Tibial artery (tissue), 4 donors: ENCODE data around the gene MACROD2.
"Not testable (repeated sequence)": the region's sequence is repeated elsewhere in the genome, so short reads cannot be mapped to it uniquely, and the experiment has no call there.

Source experiments
- DNase-seq, 2 donors: peaks; one replicate each; pipeline ENCODE4 v3.0.0-alpha.2; 2019
- H3K27ac ChIP-seq, 2 donors: fragments of 200-600 bp; sonication (generic) in 1 of 2; 1 replicate in 1 of 2; 2 replicates in 1 of 2; pipeline ENCODE4 v1.5.1; 2018 to 2019; ENCODE audit warnings: mild to moderate bottlenecking in 1 of 2
- H3K27me3 ChIP-seq, 2 donors: fragments of 200-600 bp; sonication (generic) in 1 of 2; one replicate each; pipeline versions ENCODE4 v1.5.1 to v1.6.0; 2016 to 2019
- H3K36me3 ChIP-seq, 3 donors: fragments of 200-600 bp; sonication (generic) in 2 of 3; one replicate each; pipeline ENCODE4 v1.5.1; 2016 to 2019; ENCODE audit warnings: mild to moderate bottlenecking in 2 of 3
- H3K4me1 ChIP-seq, 4 donors: fragments of 200-600 bp; sonication (generic) in 2 of 4; 1 replicate in 3 of 4; 2 replicates in 1 of 4; pipeline ENCODE4 v1.5.1; 2016 to 2019
- H3K4me3 ChIP-seq, 2 donors: fragments of 200-600 bp; sonication (generic) in 1 of 2; 1 replicate in 1 of 2; 2 replicates in 1 of 2; pipeline ENCODE4 v1.5.1; 2018 to 2019; ENCODE audit warnings: mild to moderate bottlenecking in 2 of 2
- H3K9me3 ChIP-seq, 3 donors: fragments of 200-600 bp; sonication (generic) in 1 of 3; one replicate each; pipeline ENCODE4 v1.5.1; 2016 to 2019
- intact Hi-C: fragments of 100-400 bp; cut with DNase I; formaldehyde crosslinking; loops from one replicate; pipeline ENCODE4 v1.15.0; 2023; ENCODE audit warnings: low total_unique reads
- TF ChIP-seq, protein P1 (sequence below), 2 experiments: fragments of 200-600 bp in 1 of 2; fragments of 450-650 bp in 1 of 2; IDR thresholded peaks; one replicate each; pipeline ENCODE4 v1.5.1; 2017 to 2019; ENCODE audit warnings: antibody characterized with exemption in 2 of 2, mild to moderate bottlenecking in 1 of 2, moderate library complexity in 1 of 2

The MACROD2 gene

DNA sequence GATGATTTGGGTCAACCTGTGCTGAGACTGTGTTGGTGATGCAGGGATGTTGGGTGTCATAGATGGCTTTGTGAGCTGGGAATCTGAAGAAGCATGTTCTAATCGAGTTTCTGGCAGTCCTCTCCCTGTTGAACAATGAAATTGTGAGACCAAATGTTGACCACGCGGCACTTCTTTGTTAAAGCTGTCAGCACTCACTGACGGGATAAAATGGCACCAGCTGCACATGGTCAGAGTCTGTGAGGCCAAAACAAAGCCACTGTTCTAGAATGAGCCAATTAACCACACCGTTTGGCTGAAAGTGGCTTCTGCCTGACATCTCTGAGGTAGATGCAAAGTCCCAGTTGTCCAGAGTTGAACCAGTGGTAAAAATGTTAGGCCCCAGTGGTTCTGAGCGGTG, 2015.7 kb downstream of the MACROD2 start:
- H3K36me3 ChIP-seq, result no peaks in the 10 kb centered on the region
- no peaks in the 10 kb centered on the region for H3K27me3 ChIP-seq
- TF ChIP-seq, protein P1, sequence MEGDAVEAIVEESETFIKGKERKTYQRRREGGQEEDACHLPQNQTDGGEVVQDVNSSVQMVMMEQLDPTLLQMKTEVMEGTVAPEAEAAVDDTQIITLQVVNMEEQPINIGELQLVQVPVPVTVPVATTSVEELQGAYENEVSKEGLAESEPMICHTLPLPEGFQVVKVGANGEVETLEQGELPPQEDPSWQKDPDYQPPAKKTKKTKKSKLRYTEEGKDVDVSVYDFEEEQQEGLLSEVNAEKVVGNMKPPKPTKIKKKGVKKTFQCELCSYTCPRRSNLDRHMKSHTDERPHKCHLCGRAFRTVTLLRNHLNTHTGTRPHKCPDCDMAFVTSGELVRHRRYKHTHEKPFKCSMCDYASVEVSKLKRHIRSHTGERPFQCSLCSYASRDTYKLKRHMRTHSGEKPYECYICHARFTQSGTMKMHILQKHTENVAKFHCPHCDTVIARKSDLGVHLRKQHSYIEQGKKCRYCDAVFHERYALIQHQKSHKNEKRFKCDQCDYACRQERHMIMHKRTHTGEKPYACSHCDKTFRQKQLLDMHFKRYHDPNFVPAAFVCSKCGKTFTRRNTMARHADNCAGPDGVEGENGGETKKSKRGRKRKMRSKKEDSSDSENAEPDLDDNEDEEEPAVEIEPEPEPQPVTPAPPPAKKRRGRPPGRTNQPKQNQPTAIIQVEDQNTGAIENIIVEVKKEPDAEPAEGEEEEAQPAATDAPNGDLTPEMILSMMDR (IDR thresholded peaks at IDR 0.05), result no peak
- no peak overlapping the region for H3K27ac ChIP-seq
- H3K9me3 ChIP-seq, result no peaks in the 10 kb centered on the region
- no peak for DNase-seq
- intact Hi-C loops, result no loop called here
- no peaks in the 10 kb centered on the region for H3K4me1 ChIP-seq
- no peak overlapping the region for H3K4me3 ChIP-seq

DNA sequence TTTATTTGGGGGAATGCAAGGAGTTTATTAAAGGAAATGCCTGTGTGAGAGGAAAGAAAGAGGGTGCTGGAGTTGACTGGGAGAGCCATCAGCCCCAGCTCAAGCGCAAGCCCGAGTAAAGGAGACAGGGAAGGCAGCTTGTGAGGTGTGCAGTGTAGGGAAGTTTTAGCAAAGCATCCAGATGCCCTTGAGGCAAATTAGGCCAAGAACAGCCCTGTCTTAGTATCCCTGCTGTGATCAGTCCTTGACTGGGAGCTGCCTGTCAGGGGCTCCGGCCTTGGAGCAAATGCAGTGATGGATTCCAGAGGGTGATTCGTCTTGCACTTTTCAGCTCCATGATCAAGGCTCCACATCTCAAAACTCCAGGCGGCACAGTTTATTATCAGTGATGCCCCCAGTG, 2016.2 kb downstream of the MACROD2 start:
- intact Hi-C loops, result no loop called here

DNA sequence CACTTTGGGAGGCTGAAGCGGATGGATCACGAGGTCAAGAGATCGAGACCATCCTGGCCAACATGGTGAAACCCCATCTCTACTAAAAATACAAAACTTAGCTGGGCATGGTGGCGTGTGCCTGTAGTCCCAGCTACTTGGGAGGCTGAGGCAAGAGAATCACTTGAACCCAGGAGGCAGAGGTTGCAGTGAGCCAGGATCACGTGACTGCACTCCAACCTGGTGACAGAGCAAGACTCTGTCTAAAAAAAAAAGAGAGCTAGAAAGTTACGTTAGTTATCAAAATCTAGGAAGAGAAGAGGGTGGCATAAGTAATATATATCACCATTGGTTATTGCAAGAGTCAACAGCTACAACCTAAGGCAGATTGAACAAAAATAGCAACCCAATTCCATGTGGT, 2017.6 kb downstream of the MACROD2 start:
- H3K36me3 ChIP-seq, H3K9me3 ChIP-seq, H3K4me3 ChIP-seq, intact Hi-C loops, H3K27me3 ChIP-seq, H3K27ac ChIP-seq, DNase-seq, H3K4me1 ChIP-seq: not testable (repeated sequence)

More for the DNA sequence above, 2016.2 kb downstream of the MACROD2 start:
- H3K4me1 ChIP-seq, result no peaks in the 10 kb centered on the region
- H3K9me3 ChIP-seq, result no peaks in the 10 kb centered on the region
- H3K27ac ChIP-seq, result no peak overlapping the region
- no peaks in the 10 kb centered on the region for H3K36me3 ChIP-seq
- no peak for DNase-seq
- TF ChIP-seq, protein P1 (IDR thresholded peaks at IDR 0.05), result no peak
- H3K4me3 ChIP-seq, result no peak overlapping the region
- no peaks in the 10 kb centered on the region for H3K27me3 ChIP-seq

DNA sequence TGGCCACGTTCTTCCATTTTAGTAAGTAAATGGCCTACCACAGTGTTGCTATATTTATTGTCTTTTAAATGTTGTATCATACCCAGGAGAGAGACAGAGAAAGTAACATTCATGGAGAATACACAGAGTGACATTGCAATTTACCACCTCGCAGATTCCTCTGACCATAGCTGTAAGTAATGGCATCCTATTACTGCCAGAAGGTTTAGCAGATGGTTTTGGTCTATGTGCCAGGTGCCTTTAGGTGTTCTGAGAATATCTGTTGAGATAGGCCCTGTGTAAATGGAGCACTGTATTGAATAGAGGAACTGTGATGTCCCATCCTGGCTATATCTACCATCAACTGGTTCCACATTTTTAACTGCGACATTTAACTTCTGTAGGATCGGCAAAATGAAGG, 2018.3 kb downstream of the MACROD2 start:
- no peak overlapping the region for H3K4me3 ChIP-seq
- H3K27me3 ChIP-seq, result no peaks in the 10 kb centered on the region
- no peak overlapping the region for H3K27ac ChIP-seq
- H3K9me3 ChIP-seq, result no peaks in the 10 kb centered on the region
- H3K4me1 ChIP-seq, result no peaks in the 10 kb centered on the region
- TF ChIP-seq, protein P1 (IDR thresholded peaks at IDR 0.05), result no peak
- no peak for DNase-seq
- H3K36me3 ChIP-seq, result no peaks in the 10 kb centered on the region
- intact Hi-C loops, result no loop called here

DNA sequence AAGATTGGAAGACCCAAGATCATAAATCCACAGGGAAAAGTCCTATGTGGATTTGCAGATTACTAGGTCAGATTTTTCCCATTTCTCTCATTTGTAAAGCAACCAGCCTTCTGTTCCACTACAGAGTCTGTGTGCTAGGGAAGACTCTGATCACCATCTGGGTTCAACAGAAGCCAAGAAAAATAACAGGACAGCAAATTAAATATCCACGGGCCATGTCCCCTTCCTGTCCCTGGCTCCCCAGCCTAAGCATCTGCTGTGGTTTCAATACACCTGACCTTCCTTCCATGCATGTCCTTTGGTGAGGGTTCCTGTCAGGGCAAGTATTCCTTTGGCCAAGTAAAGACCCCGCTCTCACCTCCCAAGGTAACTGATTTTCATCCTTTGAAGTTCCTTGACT, 2019.1 kb downstream of the MACROD2 start:
- no peak overlapping the region for H3K27ac ChIP-seq
- intact Hi-C loops, result no loop called here
- no peak for DNase-seq

DNA sequence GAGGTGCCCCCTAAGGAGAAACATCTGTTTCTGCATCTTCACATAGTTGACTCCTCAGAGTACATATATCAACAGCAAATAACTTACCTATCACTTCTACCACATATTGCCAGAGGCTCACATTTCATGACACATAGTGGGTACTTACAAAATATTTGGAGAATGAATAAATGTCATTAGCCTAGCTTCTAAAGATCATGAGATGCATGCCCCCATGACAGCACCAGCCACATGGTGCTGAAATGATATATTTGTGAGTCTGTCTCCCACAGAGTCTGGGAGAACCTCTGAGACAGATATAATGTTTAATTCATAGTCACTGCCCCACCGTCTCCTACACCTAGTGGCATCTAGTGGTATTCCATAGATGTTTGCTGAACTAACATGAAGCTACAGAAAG, 2022.3 kb downstream of the MACROD2 start:
- Histone ChIP-seq H3K9me3 (no peaks in the 10 kb centered on the region), H3K4me3 (no peak overlapping the region), H3K27me3 (no peaks in the 10 kb centered on the region), H3K27ac (no peak overlapping the region), H3K4me1 (no peaks in the 10 kb centered on the region), H3K36me3 (no peaks in the 10 kb centered on the region)
- DNase-seq, result no peak
- intact Hi-C loops, result no loop called here
- TF ChIP-seq, protein P1 (IDR thresholded peaks at IDR 0.05), result no peak

More for the DNA sequence above, 2019.1 kb downstream of the MACROD2 start:
- no peak overlapping the region for H3K4me3 ChIP-seq
- H3K36me3 ChIP-seq, result no peaks in the 10 kb centered on the region
- H3K4me1 ChIP-seq, result no peaks in the 10 kb centered on the region
- H3K27me3 ChIP-seq, result no peaks in the 10 kb centered on the region
- TF ChIP-seq, protein P1 (IDR thresholded peaks at IDR 0.05), result no peak
- no peaks in the 10 kb centered on the region for H3K9me3 ChIP-seq
